OCI-LY7 (cell line): Measurements from ENCODE around the gene SMIM27. TPM values are rescaled to one million over a fixed set of nuclear protein-coding genes. Genes with fewer than 3 reads are reported as not detected.

Experiments used
- BruUV-seq: library from RNA; stranded (reverse); fragments of 400-500 nt; replicated peaks from 2 replicates; lab custom pipeline; 2021; lab: Mats Ljungman, UMichigan
- CTCF ChIA-PET: fragments of 300-600 bp; sonication (Branson Sonifier 250); formaldehyde crosslinking; loops from one replicate; lab custom pipeline; 2022; ENCODE audit warnings: antibody characterized with exemption; ENCODE audit not compliant: unreplicated experiment; lab: Charles Lee
- POLR2A ChIA-PET: fragments of 300-600 bp; sonication (Branson Sonifier 250); formaldehyde crosslinking; loops from one replicate; lab custom pipeline; 2022; ENCODE audit warnings: antibody characterized with exemption; lab: Charles Lee
- DNase-seq: peaks from one replicate; pipeline ENCODE4 v3.0.0-alpha.2; 2015; ENCODE audit warnings: low spot score
- H2AFZ ChIP-seq: fragments of 200-600 bp; sonication (generic), shearing (Covaris generic); 2 replicates; pipeline ENCODE4 v1.6.1; 2014; ENCODE audit warnings: mild to moderate bottlenecking, antibody characterized with exemption, low read length, moderate library complexity
- H3K27ac ChIP-seq: fragments of 200-600 bp; sonication (generic); 2 replicates; pipeline ENCODE4 v1.5.1; 2014; ENCODE audit warnings: mixed run types, low read depth, mild to moderate bottlenecking, moderate library complexity, low read length, inconsistent platforms; ENCODE audit not compliant: poor library complexity, severe bottlenecking
- H3K36me3 ChIP-seq: fragments of 200-600 bp; sonication (generic); 2 replicates; pipeline ENCODE4 v1.6.1; 2014; ENCODE audit warnings: mild to moderate bottlenecking, antibody characterized with exemption, low read length, moderate library complexity, mixed read lengths; ENCODE audit not compliant: insufficient read depth
- H3K4me1 ChIP-seq: fragments of 200-600 bp; sonication (generic); 2 replicates; pipeline ENCODE4 v1.5.1; 2014; ENCODE audit warnings: mild to moderate bottlenecking, low read length; ENCODE audit not compliant: insufficient read depth, poor library complexity, severe bottlenecking
- H3K4me2 ChIP-seq: fragments of 200-600 bp; sonication (generic); 2 replicates; pipeline ENCODE4 v1.6.1; 2014; ENCODE audit warnings: mild to moderate bottlenecking, low read length
- H3K4me3 ChIP-seq: fragments of 200-600 bp; sonication (generic); 2 replicates; pipeline ENCODE4 v1.5.1; 2014; ENCODE audit warnings: mild to moderate bottlenecking, low read depth, low read length; ENCODE audit not compliant: poor library complexity, severe bottlenecking
- H3K79me2 ChIP-seq: fragments of 200-600 bp; sonication (generic); 2 replicates; pipeline ENCODE4 v1.6.1; 2016; ENCODE audit warnings: low read depth, mild to moderate bottlenecking, low read length, moderate library complexity, mixed read lengths; ENCODE audit not compliant: insufficient read depth
- H3K9me2 ChIP-seq: fragments of 200-600 bp; sonication (generic); 2 replicates; pipeline ENCODE4 v1.6.1; 2016; ENCODE audit warnings: mild to moderate bottlenecking, low read length, mixed read lengths; ENCODE audit not compliant: insufficient read depth
- H3K9me3 ChIP-seq: fragments of 200-600 bp; sonication (generic); 2 replicates; pipeline ENCODE4 v1.6.1; 2014; ENCODE audit warnings: mild to moderate bottlenecking, mixed run types, low read length, mixed read lengths
- H4K20me1 ChIP-seq: fragments of 200-600 bp; sonication (generic); 2 replicates; pipeline ENCODE4 v1.6.1; 2014; ENCODE audit warnings: mild to moderate bottlenecking, antibody characterized with exemption, low read length, moderate library complexity, mixed read lengths; ENCODE audit not compliant: insufficient read depth
- EZH2phosphoT487 ChIP-seq: fragments of 200-600 bp; sonication (generic); IDR thresholded peaks from 2 replicates; pipeline ENCODE4 v1.6.1; 2018; ENCODE audit warnings: low read depth, borderline replicate concordance, mild to moderate bottlenecking, mixed run types, antibody characterized with exemption, low read length, moderate library complexity, mixed read lengths
- intact Hi-C: fragments of 100-400 bp; cut with micrococcal nuclease; formaldehyde crosslinking; loops from one replicate; pipeline ENCODE4 v1.10.0; 2022; ENCODE audit not compliant: unreplicated experiment
- total RNA-seq, 2 experiments: library from RNA; depleted of rRNA in 1 of 2; stranded (reverse); fragments of >200 nt in 1 of 2; shearing (Covaris generic) in 1 of 2; gene quantifications; 2 replicates each; pipeline ENCODE4 v1.2.3, GENCODE V29; 2014 to 2022
- TF ChIP-seq, protein P1 (sequence below): fragments of 200-600 bp; sonication (generic); conservative IDR thresholded peaks from 2 replicates; pipeline ENCODE4 v1.5.1; 2014; ENCODE audit warnings: mild to moderate bottlenecking, antibody characterized with exemption, low read length, moderate library complexity, mixed read lengths

The SMIM27 gene
- total RNA-seq, 2 experiments from 2014 or later: 19.5 to 21.2 TPM

DNA sequence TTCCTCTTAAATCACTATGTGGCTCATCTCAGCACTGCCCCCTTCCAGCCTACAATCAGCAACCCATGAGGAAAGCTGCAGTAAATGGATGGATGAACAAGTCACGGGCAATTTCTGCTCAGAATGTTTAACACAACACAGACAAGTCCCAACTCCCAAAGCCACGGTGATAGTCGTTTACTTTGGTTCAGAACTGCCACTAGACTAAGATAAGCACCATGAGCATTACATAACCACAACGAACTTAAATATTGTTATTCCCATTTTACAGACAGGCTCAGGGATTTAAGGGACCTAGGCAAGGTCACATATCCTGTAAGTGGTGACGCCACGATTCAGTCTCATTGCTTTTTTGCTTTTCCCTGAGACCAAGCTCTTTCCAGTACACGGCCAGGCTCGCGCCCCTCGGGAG is 2.0 kb upstream of the SMIM27 start:
- POLR2A ChIA-PET: interaction anchor here (0.7 to 3.1 kb wide), 9 partner anchors 10 to 169 kb away, joined by 3 to 19 read pairs (median 3); partner anchors contain the start of gene NDUFB6
- TF ChIP-seq, protein P1, sequence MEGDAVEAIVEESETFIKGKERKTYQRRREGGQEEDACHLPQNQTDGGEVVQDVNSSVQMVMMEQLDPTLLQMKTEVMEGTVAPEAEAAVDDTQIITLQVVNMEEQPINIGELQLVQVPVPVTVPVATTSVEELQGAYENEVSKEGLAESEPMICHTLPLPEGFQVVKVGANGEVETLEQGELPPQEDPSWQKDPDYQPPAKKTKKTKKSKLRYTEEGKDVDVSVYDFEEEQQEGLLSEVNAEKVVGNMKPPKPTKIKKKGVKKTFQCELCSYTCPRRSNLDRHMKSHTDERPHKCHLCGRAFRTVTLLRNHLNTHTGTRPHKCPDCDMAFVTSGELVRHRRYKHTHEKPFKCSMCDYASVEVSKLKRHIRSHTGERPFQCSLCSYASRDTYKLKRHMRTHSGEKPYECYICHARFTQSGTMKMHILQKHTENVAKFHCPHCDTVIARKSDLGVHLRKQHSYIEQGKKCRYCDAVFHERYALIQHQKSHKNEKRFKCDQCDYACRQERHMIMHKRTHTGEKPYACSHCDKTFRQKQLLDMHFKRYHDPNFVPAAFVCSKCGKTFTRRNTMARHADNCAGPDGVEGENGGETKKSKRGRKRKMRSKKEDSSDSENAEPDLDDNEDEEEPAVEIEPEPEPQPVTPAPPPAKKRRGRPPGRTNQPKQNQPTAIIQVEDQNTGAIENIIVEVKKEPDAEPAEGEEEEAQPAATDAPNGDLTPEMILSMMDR: no peak
- TF ChIP-seq EZH2phosphoT487: no peak
- no peak overlapping the region for H2AFZ ChIP-seq
- no peaks in the 10 kb centered on the region for H4K20me1 ChIP-seq
- no peaks in the 10 kb centered on the region for H3K9me3 ChIP-seq
- H3K79me2 ChIP-seq: peaks cover 77% of the 10 kb centered on the region
- peaks cover 38% of the 10 kb centered on the region; the same call in 1 of the 2 replicates for H3K36me3 ChIP-seq
- peaks cover 21% of the 10 kb centered on the region for H3K4me1 ChIP-seq
- peak overlapping the region; percentile 82 for H3K4me3 ChIP-seq
- peak; percentile 9 for DNase-seq
- BruUV-seq: no TSS peak
- peak overlapping the region; percentile 89 for H3K27ac ChIP-seq
- H3K4me2 ChIP-seq: peak overlapping the region; percentile 87
- CTCF ChIA-PET: interaction anchor here (1.1 to 1.8 kb wide), 4 partner anchors 20 to 30 kb away, joined by 3 to 9 read pairs (median 6); partner anchors contain the start of gene RIGI
- intact Hi-C loops: loop anchor here (2.0 kb wide), 1 partner anchor 55 kb away; no protein-coding TSS in a partner anchor
- no peaks in the 10 kb centered on the region for H3K9me2 ChIP-seq

DNA sequence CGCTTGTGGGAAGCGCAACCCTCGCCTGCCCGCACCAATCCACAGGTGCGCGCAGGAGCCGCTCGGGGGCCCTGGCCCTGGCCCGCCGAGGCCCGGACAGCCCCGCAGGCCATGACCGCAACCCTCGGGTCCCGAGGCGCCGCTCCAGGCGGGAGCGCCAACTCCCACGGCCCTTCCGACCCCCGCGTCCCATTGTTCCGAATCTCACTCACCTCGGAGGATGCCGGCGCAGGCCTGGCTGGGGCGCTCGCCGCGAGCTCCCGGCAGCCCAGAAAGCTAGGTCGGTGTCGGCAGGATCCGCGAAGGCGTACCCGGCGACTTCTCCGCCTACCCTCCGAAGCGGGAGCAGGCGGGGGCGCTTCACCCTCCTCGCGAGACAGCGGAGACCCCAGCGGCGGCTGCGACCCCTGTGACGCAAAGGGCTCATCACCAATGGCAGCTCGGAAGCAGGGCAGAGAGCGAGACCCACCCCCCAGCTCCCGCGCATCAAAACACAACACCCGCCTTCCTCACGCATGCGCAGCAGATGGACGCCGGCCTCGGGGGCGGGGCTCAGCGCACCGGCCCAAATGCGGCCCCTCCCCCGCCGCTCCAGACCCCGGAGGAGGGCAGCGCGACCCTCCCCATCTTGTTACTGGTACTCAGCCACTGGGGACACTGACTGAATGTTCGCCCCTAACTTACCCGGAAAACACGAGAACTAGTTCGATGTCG is 1.4 kb upstream of the SMIM27 start:
- Histone ChIP-seq H3K4me3 (peak overlapping the region; percentile 82), H3K4me2 (peak overlapping the region; percentile 87), H2AFZ (peak overlapping the region; percentile 82; the same call in 1 of the 2 replicates), H3K36me3 (peaks cover 38% of the 10 kb centered on the region; the same call in 1 of the 2 replicates), H3K79me2 (peaks cover 72% of the 10 kb centered on the region), H3K4me1 (peaks cover 21% of the 10 kb centered on the region), H3K9me2 (no peaks in the 10 kb centered on the region), H3K27ac (peak overlapping the region; percentile 89), H4K20me1 (no peaks in the 10 kb centered on the region), H3K9me3 (no peaks in the 10 kb centered on the region)
- ChIA-PET POLR2A (interaction anchor here (0.6 to 3.1 kb wide), 9 partner anchors 10 to 708 kb away, joined by 3 to 19 read pairs (median 3); partner anchors contain the start of gene NDUFB6), CTCF (interaction anchor here (1.2 to 1.8 kb wide), 3 partner anchors 21 to 29 kb away, joined by 4 to 9 read pairs (median 7); partner anchors contain the start of gene RIGI)
- TF ChIP-seq, protein P1: peak; percentile 34; the same call in 1 of the 2 replicates
- TF ChIP-seq EZH2phosphoT487: no peak
- BruUV-seq: no TSS peak
- intact Hi-C loops: loop anchor here (2.0 kb wide), 1 partner anchor 54 kb away; no protein-coding TSS in a partner anchor
- peak; percentile 95 for DNase-seq
